Measurements from ENCODE around the gene C1QTNF3.

- TF ChIP-seq CTCF (conservative IDR thresholded peaks at IDR 0.05) = no peak
- no peak for TF ChIP-seq ZFX (IDR thresholded peaks at IDR 0.05)
Observed at GRCh38 chr5:34037726-34038125, 5.3 kb downstream of the C1QTNF3 start.

Data from C4-2B (cell line).